Endothelial cell of umbilical vein (primary cell): ENCODE measurements around the gene RFFL.

Experiments used
- CTCF ChIP-seq, 2 donors: IDR thresholded peaks; 1 replicate in 1 of 2; 2 replicates in 1 of 2; pipeline ENCODE4 v1.5.1; 2011; ENCODE audit warnings: low read length in 2 of 2, mild to moderate bottlenecking in 2 of 2, moderate library complexity in 2 of 2, control low read depth in 1 of 2, inconsistent platforms in 1 of 2, low read depth in 1 of 2; ENCODE audit not compliant: insufficient read depth in 1 of 2; ENCODE audit errors: extremely low read depth in 1 of 2
- EZH2 ChIP-seq: IDR thresholded peaks from 2 replicates; pipeline ENCODE4 v1.6.1; 2012; ENCODE audit warnings: borderline replicate concordance, low read depth, mild to moderate bottlenecking, moderate library complexity, low read length, inconsistent platforms; ENCODE audit not compliant: severe bottlenecking
- FOS ChIP-seq: IDR thresholded peaks from 2 replicates; pipeline ENCODE4 v1.6.1; 2011; ENCODE audit warnings: mild to moderate bottlenecking, low read length, moderate library complexity, borderline replicate concordance; ENCODE audit not compliant: insufficient read depth
- GATA2 ChIP-seq: IDR thresholded peaks from 2 replicates; pipeline ENCODE4 v1.7.0; 2011; ENCODE audit warnings: low read depth, mild to moderate bottlenecking, moderate library complexity, mixed read lengths, low read length; ENCODE audit not compliant: insufficient read length, insufficient read depth
- JUN ChIP-seq: IDR thresholded peaks from 2 replicates; pipeline ENCODE4 v1.6.1; 2011; ENCODE audit warnings: borderline replicate concordance, low read depth; ENCODE audit not compliant: insufficient read length, insufficient read depth
- MYC ChIP-seq: IDR thresholded peaks from one replicate; pipeline ENCODE4 v1.6.1; 2011; ENCODE audit warnings: mild to moderate bottlenecking, low read depth, low read length
- POLR2A ChIP-seq: IDR thresholded peaks from 2 replicates; pipeline ENCODE4 v1.6.1; 2012; ENCODE audit warnings: low read depth, mild to moderate bottlenecking, control low read depth, low read length
- POLR2AphosphoS5 ChIP-seq: IDR thresholded peaks from 2 replicates; pipeline ENCODE4 v1.6.1; 2012; ENCODE audit warnings: low read depth, mild to moderate bottlenecking, control low read depth, low read length, moderate library complexity; ENCODE audit not compliant: insufficient read depth
- TF ChIP-seq, protein P1 (sequence below): IDR thresholded peaks from 2 replicates; pipeline ENCODE4 v1.6.1; 2011; ENCODE audit not compliant: insufficient read depth, insufficient read length

DNA sequence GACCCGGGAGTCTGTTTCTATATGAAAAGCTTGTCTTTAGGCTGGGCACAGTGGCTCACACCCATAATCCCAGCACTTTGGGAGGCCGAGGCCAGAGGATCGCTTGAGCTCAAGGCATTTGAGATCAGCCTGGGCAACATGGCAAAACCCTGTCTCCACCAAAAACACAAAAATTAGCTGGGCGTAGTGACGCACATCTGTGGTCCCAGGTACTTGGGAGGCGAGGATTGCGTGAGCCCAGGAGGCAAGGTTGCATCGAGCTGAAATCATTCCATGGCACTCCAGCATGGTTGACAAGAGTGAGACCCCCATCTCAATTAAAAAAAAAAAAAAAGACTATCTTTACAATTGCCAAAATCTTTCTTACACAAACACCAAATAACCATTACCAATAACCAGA lies 22.7 kb upstream of the RFFL start:
- TF ChIP-seq CTCF (IDR thresholded peaks at IDR 0.05; ENCODE audit: extremely low read depth in 1 of 2, insufficient read depth in 1 of 2, low read depth in 1 of 2, low read length in 2 of 2), result no peak
- TF ChIP-seq, protein P1, sequence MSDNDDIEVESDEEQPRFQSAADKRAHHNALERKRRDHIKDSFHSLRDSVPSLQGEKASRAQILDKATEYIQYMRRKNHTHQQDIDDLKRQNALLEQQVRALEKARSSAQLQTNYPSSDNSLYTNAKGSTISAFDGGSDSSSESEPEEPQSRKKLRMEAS, result no peak
- no peak for TF ChIP-seq POLR2AphosphoS5
- TF ChIP-seq POLR2A, result no peak
- no peak for TF ChIP-seq EZH2
- no peak for TF ChIP-seq JUN
- TF ChIP-seq MYC, result no peak
- no peak for TF ChIP-seq FOS
- no peak for TF ChIP-seq GATA2
